ENCODE data around the gene CATSPER1.

Gene CATSPER1

DNA sequence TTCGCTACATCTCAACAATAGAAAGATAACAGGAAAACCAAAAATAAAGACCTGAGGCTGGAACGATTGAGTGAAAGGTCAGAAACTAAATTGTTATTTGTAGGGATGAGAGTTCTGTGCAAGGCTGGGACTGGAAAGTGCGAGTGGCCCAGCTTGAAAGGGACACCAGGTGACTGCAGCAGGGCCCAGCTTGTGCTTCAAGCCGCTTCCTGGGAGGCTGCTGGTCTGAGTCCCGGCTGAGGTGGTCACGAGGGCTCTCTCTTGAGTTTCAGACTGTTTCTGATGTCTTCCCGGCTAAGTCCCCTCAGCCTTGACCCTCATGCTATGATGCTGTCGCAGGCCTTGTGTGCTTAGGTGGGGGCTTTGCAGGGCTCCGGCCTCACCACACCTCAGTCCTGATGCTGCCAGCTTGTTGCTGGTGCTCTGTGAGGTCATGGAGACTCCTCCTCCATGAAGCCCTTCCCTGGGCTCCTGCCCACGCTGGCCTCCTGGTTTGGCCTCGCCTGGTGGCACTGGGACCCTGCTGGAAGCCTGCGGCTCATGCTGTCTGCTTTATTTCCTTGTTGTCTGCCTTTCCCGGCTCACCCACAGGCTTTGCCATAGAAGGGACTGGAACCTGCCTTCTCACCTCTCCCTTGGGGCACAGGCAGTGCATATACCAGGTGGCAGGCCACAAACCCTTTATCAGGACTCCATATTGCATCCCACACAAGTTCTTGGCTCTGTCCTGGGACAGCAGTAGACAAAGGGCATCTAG, 20.0 kb downstream of the CATSPER1 start:
- no peak for DNase-seq (ENCODE audit: low read depth, low spot score)
- H3K27ac ChIP-seq = no peak overlapping the region

DNA sequence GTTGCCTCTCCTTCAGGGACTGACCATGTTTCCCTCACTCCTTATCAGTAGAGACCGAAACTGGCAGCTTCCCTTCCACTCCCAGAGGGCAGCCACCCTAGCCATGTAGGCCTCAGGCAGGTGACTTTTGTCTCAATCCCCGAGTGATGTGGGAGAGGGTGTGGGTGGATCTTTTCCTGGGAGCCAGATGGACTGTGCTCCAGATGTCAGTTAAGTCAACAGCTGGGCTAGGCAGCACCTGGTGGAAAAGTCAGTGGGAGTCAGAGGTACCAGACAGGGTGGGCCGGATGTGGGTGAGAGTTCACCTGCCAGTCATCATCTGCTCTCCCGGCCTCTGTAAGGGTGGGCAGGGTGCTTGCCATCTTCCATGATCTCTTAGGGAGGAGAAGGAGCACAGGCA, 22.1 kb downstream of the CATSPER1 start:
- no peak for DNase-seq (ENCODE audit: low read depth, low spot score)
- H3K27ac ChIP-seq = no peak overlapping the region

DNA sequence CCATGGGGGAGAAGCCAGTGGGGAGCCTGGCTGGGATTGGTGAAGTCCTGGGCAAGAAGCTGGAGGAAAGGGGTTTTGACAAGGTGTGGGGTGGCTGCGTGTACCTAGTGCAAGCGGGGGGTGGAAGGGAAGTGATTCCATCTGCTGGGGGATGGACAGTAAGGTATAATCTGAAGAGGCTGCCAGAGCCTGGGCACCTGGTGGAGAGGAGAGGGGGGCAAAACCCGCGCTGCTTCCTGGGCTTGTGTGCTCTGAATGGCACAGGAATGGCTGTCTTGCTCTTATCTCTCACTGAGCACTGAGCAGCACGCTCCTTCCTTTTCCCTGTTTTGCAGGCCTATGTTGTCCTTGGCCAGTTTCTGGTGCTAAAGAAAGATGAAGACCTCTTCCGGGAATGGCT, 23.0 kb downstream of the CATSPER1 start:
- peak overlapping the region; percentile 96 for H3K27ac ChIP-seq
- no peak for DNase-seq (ENCODE audit: low read depth, low spot score)

DNA sequence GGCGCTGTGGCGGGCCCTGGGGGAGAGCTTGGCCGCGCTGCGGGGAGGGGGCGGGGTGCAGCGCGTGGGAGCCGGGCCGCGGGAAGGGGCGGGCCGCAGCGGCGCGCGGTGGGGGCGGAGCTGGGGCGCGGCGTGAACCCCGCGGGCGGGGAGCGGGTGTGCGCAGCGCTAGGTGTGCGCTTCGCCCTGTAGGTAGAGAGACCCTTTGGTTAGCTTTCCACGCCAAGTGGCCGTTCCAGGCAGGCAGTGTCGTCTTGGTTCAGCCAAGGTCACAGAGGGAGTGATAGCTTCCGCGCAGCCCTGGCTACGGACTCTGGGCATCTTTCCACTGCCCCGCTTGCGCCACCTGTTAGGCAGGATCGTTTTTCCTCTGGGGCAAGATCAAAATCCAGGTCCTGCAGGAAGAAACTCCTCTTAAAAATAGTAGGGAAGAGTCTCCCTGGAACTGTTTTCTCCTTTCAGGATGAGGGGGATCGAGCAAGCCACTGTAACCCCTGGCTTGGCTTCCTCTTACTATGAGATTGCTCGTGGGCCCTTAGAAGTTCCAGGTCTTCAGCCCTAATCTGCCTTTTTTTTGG, 23.5 kb downstream of the CATSPER1 start:
- DNase-seq (ENCODE audit: low read depth, low spot score) = no peak
- H3K27ac ChIP-seq = peak overlapping the region; percentile 96

DNA sequence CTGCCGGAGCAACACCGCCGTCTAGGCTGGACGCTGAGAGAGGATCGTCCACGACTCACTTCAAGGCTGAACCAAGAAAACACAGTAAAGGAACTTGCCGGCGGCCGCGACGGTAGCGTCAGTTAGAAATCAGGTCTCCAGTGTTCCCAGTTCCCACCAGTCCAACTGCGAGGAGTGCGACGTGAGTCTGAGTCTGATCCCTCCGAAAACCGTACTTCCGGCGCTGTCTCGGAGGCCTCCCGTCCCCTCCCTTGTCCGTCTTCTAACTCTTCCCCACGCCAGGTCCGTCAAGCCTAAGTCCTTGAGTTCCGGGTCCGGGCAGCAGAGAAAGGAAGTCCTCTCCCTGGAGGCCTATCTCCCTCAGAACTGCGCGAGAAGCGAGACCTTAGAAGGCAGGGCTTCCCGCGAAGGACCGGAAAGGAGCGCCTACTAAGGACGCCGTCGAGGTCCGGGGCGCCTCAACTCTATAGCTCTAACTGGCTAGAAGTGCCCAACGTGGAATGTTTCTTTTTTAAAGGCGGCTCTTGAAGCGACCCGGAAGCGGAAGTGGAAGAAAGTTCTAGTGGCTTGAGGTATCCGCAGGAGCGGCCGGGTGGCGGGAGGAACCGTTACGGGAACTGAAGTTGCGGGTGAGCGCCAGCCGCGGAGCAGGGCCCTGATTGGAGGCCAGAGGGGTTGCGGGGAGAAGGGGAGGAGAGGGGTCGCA, 24.2 kb downstream of the CATSPER1 start, which contains the start of the genes BANF1 and EIF1AD:
BANF1 (plus strand) TSS at position 562 of the 706 bp plus-strand sequence. CDS start 748 bp downstream, outside the sequence.
EIF1AD (minus strand) TSS at position 216 of the 706 bp plus-strand sequence. CDS start 1,768 bp downstream, outside the sequence.
- DNase-seq (ENCODE audit: low read depth, low spot score) = peak; percentile 84
- H3K27ac ChIP-seq = peak within 1 kb of the TSS; percentile 96

DNA sequence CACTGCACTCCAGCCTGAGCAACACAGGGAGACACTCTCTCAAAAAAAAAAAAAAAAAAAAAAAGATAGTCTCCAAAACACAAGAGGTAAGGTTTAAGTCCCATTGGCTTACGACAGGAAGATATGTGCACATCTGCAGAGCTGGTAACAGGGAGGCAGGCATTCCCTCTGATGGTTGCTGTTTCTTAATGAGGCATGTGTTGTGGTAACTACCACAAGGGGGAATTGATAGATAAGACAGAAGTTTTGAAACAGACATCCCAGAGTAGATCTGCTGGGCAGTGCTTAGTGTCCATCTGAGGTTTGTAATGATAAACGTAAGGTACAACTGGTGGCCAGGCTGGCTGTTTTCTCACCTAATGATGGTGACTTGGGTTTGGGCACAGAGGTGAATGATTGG, 29.0 kb downstream of the CATSPER1 start:
- no peak overlapping the region for H3K27ac ChIP-seq
- DNase-seq (ENCODE audit: low read depth, low spot score) = no peak

DNA sequence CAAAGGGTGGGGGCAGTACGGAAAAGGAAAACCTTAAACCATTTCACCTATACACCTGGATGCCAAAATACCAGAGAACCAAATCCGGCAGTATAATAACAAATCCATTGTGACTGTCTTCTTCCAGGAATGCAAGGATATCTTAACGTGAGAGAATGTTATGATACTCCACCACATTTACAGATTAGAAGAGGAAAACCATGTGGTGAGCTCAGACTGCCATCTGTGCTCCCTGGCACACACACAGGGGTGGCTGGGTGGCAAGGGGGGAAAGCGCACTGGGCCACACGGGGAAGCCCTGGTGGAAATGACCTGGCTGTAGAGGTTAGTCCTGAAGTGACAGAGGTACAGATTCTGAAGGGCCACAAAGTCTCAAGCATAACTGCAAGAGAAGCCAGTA, 34.2 kb downstream of the CATSPER1 start:
- DNase-seq (ENCODE audit: low read depth, low spot score) = no peak
- no peak overlapping the region for H3K27ac ChIP-seq

DNA sequence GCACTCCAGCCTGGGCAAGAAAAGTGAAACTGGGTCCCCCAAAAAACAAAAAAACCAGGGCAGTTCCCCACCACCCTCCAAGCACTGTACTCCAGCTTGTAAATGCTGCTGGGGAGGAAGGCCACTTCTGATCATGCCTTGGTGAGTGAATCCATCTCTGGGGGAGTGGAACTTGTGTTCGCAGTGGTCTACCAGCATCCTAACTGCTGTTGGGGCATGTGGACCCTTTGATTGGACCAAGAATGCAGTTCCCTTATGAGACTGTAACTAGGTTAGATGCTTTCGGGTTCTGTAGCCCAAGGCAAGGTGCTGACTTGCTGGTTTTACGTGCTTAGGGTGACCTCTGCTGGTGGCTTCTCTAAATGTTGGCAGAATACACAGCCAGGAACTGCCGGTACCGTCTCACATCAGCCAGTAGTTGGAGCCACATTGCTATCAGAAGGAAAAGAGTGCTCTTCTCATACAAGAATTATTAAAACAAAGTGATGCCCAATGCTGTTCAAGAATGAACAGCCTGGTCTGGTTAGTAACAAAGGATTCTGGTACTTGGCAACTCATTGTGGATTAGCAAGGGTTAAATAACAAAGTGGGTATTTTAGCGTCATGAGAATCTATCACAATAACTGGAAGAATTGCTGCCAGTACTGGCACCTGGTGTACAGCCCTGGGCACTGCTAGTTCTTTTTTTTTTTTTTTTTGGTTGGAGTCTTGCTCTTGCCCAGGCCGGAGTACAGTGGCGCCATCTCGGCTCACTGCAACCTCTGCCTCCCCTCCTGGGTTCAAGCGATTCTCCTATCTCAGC, 37.3 kb downstream of the CATSPER1 start:
- DNase-seq (ENCODE audit: low read depth, low spot score) = peak; percentile 60
- H3K27ac ChIP-seq = no peak overlapping the region

DNA sequence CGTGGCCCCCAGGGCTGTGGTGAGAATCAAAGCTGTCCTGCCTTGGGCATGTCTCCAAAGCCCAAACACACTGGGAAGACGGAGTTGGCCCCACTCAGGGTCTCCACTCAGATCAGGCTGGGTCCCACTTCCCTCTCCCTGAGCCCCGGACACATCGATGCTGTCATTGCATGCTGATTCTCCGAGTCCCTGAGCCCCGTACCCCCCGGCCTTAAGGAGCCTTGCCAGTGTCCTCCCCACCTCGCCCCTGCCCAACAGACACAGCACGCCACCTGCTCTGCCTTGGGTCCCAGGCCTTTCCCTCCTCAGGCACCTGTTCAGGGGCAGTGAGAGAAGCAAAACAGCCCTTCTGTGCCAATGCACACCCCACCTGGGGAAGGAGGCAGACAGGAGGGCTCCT, 38.9 kb downstream of the CATSPER1 start:
- no peak overlapping the region for H3K27ac ChIP-seq
- DNase-seq (ENCODE audit: low read depth, low spot score) = no peak

DNA sequence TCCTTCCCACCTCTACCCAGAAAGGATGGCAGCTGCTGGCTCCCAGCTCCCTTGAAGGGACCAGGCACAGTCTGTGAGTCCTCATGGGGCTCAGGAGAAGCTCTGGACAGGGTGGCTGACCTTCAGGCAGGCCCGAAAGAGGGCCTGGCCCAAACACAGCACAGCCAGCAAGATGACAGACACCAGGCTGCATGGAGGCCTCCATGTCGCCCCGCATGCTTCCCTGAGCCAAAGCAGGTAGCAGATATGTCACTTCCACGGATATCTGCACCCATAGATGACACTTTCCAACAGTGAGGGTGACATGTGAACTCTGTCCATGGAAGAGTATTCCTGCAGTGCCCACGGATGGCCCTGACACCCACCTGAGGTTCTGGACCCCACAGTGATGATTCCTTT, 42.7 kb downstream of the CATSPER1 start:
- H3K27ac ChIP-seq = no peak overlapping the region
- DNase-seq (ENCODE audit: low read depth, low spot score) = no peak

DNA sequence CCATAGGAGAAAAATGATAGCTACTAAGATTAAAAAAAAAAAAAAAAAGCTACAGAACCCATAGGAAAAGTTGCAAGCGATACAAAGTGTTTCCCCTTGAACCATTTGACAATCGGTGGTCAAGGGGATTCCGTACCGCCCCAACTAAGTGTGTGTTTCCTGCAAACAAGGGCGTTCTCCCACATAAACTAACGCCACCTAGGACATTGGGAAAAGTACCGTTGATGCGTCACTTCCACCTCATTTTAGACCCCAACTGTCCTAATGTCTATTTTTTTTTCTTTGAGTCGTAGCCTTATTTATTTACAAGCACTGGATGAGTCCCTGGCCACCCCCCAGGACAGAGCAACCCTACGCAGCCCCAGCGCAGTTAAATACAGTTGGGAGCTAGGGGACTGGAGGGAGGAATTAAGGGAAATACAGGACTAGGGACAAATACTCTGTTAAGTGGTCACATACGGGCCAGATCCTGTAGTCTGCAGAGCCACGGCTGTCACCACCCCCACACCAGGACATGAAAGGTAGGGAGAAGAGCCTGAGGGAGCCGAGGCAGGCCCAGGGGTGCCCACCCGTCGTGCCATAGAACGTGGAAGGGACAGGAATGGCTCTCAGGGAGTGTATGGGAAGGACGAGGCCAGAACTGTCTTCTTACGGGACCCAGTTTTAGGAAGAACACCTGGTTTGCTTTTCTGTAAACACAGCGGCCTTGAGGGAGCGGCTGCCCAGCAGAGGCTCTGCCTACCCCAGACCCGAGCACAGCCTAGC, 43.3 kb downstream of the CATSPER1 start:
- no peak overlapping the region for H3K27ac ChIP-seq
- no peak for DNase-seq (ENCODE audit: low read depth, low spot score)

DNA sequence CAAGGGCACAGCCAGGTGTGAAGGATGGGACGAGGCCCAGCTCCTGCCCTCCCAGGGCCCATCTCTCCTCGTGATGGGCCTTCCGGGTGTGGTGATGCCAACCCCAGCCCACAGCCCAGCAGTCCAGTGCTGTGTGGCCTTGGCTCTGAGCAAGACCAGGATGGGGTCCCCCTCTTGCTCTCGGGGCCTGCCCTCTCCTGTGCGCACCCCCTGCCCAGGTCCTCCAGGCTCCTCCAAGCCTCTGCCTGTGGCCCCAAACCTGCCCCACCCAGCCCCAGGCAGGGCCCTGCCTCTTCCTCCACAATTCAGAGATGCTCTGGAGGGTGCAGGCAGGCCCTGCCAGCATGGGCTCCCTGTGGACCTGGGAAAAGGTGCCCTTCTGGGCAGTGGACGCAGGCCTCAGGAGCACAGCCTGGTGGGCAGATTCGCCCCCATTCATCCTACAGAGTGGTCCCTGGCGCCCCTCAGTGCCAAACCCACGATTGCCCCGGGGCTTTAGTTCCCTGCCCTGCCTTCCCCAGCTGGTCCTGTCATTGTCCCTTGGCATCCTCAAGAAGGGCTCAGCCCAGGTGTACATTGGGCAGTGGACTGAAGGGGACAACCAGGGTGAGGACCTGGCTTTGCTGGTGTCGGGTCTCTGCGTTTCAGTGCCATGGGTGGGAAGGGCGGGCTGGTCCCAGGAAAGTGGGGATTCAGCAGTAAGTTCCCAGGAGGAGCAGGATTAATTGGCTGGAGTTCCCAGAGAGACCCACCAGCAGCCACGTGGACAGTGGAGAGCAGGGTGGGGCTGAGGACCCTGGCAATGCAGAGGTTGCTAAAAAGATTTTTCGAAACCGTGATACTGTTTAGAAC, 44.1 kb downstream of the CATSPER1 start:
- no peak for DNase-seq (ENCODE audit: low read depth, low spot score)

DNA sequence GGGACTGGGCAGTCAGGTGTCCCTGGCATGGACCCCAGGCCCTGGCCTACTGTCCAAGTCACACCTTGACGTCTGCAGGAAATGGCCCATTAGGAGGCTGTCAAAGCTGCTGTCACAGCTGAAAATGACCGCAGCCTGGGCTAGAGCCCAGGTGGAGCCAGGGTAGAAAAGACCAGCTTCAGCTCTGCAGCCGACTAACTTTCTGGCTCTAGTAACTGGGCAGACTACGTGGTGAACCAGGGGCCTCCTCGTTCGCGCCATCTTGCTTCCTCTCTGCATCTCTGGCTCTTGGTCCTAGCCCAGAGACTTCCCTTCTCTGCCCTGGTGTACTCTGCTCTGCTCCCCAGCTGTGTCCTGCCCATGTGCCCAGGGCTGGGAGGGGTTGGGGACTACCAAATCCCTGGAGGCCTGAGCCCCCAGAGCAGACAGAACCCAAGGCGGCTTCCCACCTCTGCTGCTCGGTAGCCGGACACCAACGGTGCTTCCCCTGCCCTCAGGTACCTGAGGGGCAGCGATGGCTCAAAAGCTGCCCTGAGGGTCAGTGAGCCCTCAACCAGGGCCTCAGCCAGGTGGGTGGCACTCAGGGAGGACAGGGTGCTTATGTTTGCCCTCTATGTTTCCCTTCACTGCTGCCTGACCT, 45.1 kb downstream of the CATSPER1 start:
- H3K27ac ChIP-seq = no peak overlapping the region
- no peak for DNase-seq (ENCODE audit: low read depth, low spot score)

More for the DNA sequence above, 44.1 kb downstream of the CATSPER1 start:
- no peak overlapping the region for H3K27ac ChIP-seq

DNA sequence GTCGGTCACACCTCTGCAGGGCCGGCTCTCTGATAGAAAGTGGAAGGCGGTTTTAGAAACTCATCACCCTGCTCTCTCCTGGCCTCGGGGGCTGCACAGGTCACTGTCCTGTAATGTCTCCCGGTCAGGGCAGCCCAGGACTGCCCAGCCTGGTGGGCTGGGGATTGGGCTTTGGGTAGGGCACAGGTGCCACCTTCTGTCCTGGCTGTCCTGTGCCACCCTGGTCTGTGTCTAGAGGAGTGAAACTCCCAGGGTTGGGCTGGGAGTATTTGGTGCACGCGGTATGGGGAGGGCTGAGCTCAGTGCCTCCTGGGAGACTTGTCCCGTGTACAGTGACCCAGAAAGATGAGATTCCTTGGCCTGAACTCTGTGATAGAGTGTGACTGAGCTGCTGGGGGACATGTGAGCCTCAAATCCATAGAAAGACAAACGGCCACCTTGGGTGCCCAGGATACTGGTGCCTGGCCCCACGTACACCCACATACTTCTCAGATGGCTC, 47.0 kb downstream of the CATSPER1 start:
- no peak overlapping the region for H3K27ac ChIP-seq
- DNase-seq (ENCODE audit: low read depth, low spot score) = no peak

DNA sequence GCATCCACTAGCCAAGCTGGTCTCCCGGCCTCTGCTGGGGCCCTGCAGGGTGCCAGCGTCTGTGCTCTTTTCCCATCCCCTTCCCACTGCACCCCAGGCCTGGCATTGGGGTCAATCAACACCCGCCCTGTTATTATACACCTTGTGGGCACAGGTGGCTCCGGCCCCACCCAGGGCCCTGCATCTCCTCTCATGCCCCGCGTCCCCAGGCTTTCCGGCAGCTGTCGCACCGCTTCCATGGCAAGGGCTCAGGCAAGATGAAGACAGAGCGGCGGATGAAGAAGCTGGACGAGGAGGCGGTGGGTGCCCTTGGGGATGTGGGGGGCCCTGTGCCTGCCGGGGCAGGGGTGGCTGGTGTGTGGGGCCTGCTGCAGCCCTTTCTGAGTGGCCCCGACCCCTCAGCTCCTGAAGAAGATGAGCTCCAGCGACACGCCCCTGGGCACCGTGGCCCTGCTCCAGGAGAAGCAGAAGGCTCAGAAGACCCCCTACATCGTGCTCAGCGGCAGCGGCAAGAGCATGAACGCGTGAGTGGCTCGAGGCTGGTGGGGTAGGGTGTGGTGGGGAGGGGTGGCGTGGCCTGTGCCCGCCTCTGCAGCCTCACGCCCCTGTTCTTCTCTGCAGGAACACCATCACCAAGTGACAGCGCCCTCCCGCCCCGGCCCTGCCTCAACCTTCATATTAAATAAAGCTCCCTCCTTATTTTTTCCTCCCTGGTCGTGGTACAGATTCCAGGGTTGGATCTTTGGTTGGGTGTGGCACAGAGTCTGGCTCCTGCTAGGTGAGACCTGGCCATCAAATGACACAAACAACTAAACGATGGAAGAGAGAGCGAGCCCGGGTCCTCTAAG, 47.7 kb downstream of the CATSPER1 start:
- H3K27ac ChIP-seq = no peak overlapping the region
- DNase-seq (ENCODE audit: low read depth, low spot score) = no peak

DNA sequence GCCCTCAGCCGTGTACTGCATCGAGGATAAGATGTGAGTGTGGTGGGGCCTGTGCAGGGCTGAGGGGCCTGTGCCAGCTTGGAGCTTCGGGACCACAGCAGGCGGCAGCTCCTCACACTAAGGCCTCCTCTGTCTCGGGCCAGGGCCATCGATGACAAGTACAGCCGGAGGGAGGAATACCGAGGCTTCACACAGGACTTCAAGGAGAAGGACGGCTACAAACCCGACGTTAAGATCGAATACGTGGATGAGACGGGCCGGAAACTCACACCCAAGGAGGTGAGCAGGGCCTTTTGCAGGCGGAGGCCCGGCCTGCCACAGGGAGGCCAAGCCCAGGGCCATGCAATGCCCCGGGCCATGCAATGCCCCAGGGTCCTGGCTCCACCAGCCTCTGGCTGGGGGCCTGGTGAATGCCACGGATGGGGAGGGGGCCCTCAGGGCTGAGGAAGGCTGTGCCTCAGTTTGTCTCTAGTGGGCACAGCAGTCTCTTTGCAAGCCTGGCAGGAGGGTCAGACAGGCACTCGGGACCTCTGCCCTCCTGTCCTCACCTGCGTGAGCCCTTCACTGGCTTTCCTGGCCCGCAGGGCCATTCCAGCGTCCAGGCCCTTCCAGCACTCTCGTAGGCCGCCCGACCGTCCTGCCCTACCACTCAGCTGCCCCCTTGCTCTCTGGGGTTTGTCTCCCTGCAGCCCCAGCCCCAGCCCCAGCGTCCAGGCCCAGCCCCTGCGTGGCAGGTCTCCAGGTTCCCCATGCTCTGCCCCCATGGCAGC, 48.5 kb downstream of the CATSPER1 start:
- H3K27ac ChIP-seq = no peak overlapping the region
- no peak for DNase-seq (ENCODE audit: low read depth, low spot score)
